Esophagus muscularis mucosa (tissue), 4 donors: ENCODE data around the gene EARS2. TPM values are rescaled to one million over a fixed set of nuclear protein-coding genes. Genes with fewer than 3 reads are reported as not detected.
A peak's percentile ranks its signal among the peaks of the same experiment; 100 is the strongest.

ENCODE experiments used
- DNase-seq: peaks from one replicate; pipeline ENCODE4 v3.0.0-alpha.2; 2017; ENCODE audit errors: extremely low spot score
- H3K27ac ChIP-seq, 4 donors: fragments of 200-600 bp; sonication (generic); replicated peaks in 1 of 4; 1 replicate in 3 of 4; 2 replicates in 1 of 4; pipeline ENCODE4 v1.5.1; 2016 to 2019; ENCODE audit warnings: mild to moderate bottlenecking in 1 of 4
- H3K27me3 ChIP-seq, 4 donors: fragments of 200-600 bp; sonication (generic); one replicate each; pipeline versions ENCODE4 v1.5.1 to v1.6.0; 2016 to 2019
- H3K36me3 ChIP-seq, 4 donors: fragments of 200-600 bp; sonication (generic); one replicate each; pipeline ENCODE4 v1.5.1; 2016 to 2019
- H3K4me1 ChIP-seq, 4 donors: fragments of 200-600 bp; sonication (generic); one replicate each; pipeline ENCODE4 v1.5.1; 2016 to 2019
- H3K4me3 ChIP-seq, 4 donors: fragments of 200-600 bp; sonication (generic); 1 replicate in 2 of 4; 2 replicates in 2 of 4; pipeline ENCODE4 v1.5.1; 2016 to 2019; ENCODE audit warnings: mild to moderate bottlenecking in 4 of 4, moderate library complexity in 1 of 4
- H3K9me3 ChIP-seq, 4 donors: fragments of 200-600 bp; sonication (generic); 1 replicate in 3 of 4; 2 replicates in 1 of 4; pipeline ENCODE4 v1.5.1; 2016 to 2019
- EP300 ChIP-seq: sonication (generic); formaldehyde crosslinking; IDR thresholded peaks from one replicate; pipeline ENCODE4 v1.6.1; 2017; ENCODE audit warnings: antibody characterized with exemption
- POLR2A ChIP-seq: fragments of 450-650 bp; IDR thresholded peaks from one replicate; pipeline ENCODE4 v1.6.1; 2017; ENCODE audit warnings: antibody characterized with exemption, moderate library complexity, mild to moderate bottlenecking, low read depth
- POLR2AphosphoS5 ChIP-seq, 2 donors: sonication (generic); formaldehyde crosslinking; IDR thresholded peaks; one replicate each; pipeline ENCODE4 v1.6.1; 2017; ENCODE audit warnings: antibody characterized with exemption in 2 of 2
- WGBS: methylation state at CpG from one replicate; pipeline ENCODE4 v1.1.5; 2018; 5-methylcytosine and 5-hydroxymethylcytosine counted together
- intact Hi-C: fragments of 100-400 bp; cut with DNase I; formaldehyde crosslinking; loops from one replicate; pipeline ENCODE4 v1.15.1; 2023
- total RNA-seq, 4 donors: library from RNA; depleted of rRNA; stranded (reverse); fragments of >200 nt; gene quantifications; one replicate each; pipeline versions ENCODE4 v1.1.0 to v1.2.1, GENCODE V29; 2016
- TF ChIP-seq, protein P1 (sequence below), 3 experiments: fragments of 200-600 bp in 2 of 3; fragments of 450-650 bp in 1 of 3; sonication (generic) in 2 of 3; IDR thresholded peaks; one replicate each; pipeline ENCODE4 v1.5.1; 2017 to 2019; ENCODE audit warnings: antibody characterized with exemption in 3 of 3, mild to moderate bottlenecking in 2 of 3, moderate library complexity in 1 of 3

Gene EARS2
- total RNA-seq, 4 donors from 2014 or later = 14.2 to 24.4 (median 18.2) TPM

DNA sequence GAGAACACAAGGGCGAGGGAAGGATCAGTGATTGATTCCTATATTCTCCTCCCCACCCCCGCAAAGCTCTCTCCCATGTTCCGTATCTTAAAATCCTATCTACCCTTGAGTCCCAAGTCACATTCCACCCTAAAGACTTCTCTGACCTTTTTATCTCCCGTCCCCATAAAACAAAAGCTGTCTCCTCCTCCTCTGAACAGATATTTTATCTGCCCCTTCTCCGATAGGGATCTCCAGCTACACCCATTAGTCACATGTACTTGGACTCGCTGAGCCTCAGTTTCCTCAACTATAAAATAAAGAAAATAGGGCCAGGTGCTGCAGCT is 59.6 kb downstream of the EARS2 start:
- TF ChIP-seq POLR2A (no peak), EP300 (no peak), POLR2AphosphoS5 (IDR thresholded peaks at IDR 0.05) (no peak)
- TF ChIP-seq, protein P1, sequence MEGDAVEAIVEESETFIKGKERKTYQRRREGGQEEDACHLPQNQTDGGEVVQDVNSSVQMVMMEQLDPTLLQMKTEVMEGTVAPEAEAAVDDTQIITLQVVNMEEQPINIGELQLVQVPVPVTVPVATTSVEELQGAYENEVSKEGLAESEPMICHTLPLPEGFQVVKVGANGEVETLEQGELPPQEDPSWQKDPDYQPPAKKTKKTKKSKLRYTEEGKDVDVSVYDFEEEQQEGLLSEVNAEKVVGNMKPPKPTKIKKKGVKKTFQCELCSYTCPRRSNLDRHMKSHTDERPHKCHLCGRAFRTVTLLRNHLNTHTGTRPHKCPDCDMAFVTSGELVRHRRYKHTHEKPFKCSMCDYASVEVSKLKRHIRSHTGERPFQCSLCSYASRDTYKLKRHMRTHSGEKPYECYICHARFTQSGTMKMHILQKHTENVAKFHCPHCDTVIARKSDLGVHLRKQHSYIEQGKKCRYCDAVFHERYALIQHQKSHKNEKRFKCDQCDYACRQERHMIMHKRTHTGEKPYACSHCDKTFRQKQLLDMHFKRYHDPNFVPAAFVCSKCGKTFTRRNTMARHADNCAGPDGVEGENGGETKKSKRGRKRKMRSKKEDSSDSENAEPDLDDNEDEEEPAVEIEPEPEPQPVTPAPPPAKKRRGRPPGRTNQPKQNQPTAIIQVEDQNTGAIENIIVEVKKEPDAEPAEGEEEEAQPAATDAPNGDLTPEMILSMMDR (IDR thresholded peaks at IDR 0.05) = no peak
- H3K9me3 ChIP-seq = no peaks in the 10 kb centered on the region
- no peak overlapping the region for H3K4me3 ChIP-seq
- 91% methylated on average over 6 of the region's 6 CpGs for WGBS
- intact Hi-C loops = no loop called here
- DNase-seq = no peak
- peak overlapping the region in 2 of 4 donors; percentile 36 to 39 for H3K27ac ChIP-seq
- peaks cover 30 to 54% (median 36%) of the 10 kb centered on the region in 4 donors for H3K4me1 ChIP-seq
- no peaks in the 10 kb centered on the region for H3K27me3 ChIP-seq
- peaks cover 21 to 42% (median 36%) of the 10 kb centered on the region in 4 donors for H3K36me3 ChIP-seq

DNA sequence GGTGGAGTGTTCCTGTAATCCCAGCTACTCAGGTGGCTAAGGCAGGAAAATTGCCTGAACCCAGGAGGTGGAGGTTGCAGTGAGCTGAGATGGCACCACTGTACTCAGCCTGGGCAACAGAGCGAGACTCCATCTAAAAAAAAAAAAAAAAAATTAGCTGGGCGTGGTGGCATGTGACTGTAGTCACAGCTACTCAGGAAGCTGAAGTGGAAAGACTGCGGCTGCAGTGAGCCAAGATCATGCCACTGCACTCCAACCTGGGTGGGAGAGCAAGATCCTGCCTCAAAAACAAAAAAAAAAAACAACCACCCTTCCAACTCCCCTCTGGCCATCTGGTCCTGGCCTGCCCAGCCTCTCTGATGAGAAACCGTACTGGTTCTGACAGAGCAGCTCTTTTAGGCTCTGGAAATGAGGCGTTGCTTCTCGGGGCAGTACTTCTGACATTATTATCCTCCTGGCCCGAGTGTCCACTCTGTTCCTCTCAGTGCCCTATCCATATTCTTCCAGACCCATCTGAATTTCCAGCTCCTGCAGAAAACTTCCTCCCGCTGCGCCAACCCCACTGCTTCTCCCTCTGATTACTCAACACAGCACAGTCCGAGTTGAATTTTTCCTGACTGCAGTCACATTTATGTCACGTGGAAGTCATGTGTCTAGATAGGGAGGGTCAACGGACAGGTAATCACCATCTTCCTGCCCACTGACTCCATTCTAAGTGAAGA is 60.2 kb downstream of the EARS2 start:
- H3K27me3 ChIP-seq = no peaks in the 10 kb centered on the region
- WGBS = 51% methylated on average over 12 of the region's 12 CpGs
- H3K27ac ChIP-seq = peak overlapping the region in 3 of 4 donors; percentile 20 to 39 (median 36)
- H3K4me3 ChIP-seq = no peak overlapping the region
- TF ChIP-seq POLR2A (no peak), EP300 (no peak)
- TF ChIP-seq, protein P1 (IDR thresholded peaks at IDR 0.05) = no peak
- no peaks in the 10 kb centered on the region for H3K9me3 ChIP-seq
- peaks cover 22 to 48% (median 39%) of the 10 kb centered on the region in 4 donors for H3K36me3 ChIP-seq
- H3K4me1 ChIP-seq = peaks cover 34 to 53% (median 41%) of the 10 kb centered on the region in 4 donors
- intact Hi-C loops = no loop called here
- no peak for DNase-seq

DNA sequence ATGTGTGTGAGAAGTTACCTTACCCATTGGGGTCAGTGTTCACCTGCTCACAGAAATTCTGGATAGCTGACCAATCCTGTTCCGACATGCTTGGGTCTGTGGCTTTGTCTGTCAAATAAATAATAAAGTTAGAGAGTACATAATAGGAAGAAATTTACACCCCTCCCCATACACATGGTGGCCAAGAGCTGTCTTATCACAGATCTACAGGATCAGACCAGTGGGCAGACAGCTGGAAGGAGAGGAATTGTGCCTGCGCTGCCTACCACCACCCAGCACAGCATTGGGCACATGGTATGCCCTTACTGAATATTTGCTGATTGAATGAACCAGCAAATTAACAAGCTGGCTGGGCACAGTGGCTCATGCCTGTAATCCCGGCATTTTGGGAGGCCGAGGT is 61.5 kb downstream of the EARS2 start:
- H3K9me3 ChIP-seq = no peaks in the 10 kb centered on the region
- intact Hi-C loops = no loop called here
- H3K4me1 ChIP-seq = peaks cover 34 to 51% (median 42%) of the 10 kb centered on the region in 4 donors
- H3K36me3 ChIP-seq = peaks cover 29 to 61% (median 51%) of the 10 kb centered on the region in 4 donors
- no peak overlapping the region for H3K4me3 ChIP-seq
- TF ChIP-seq EP300 (no peak), POLR2AphosphoS5 (IDR thresholded peaks at IDR 0.05) (no peak), POLR2A (no peak)
- TF ChIP-seq, protein P1 (IDR thresholded peaks at IDR 0.05) = no peak
- no peak for DNase-seq
- H3K27me3 ChIP-seq = no peaks in the 10 kb centered on the region
- no peak overlapping the region for H3K27ac ChIP-seq
- WGBS = 94% methylated on average over 4 of the region's 4 CpGs

DNA sequence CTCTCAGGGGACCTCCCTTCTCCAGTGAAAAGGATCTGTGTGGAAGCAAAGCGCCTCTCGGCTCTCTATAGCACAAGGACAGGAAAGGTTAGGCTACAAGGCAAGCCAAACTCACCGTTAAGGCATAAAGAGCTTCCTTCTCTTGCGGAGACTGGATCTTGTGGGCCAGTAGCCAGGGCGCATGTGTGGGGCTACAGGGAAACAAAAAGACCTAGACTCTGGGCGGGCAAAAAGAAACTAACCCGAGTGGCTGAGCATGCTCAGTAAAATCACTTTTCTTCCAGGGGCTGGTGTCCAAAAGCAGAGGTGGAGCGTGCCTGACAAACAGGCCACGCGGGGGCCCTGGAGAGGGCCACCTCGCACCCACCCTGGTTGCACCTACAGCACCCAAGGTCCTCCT is 63.0 kb downstream of the EARS2 start:
- intact Hi-C loops = no loop called here
- DNase-seq = no peak
- Histone ChIP-seq H3K4me3 (no peak overlapping the region), H3K36me3 (peaks cover 41 to 76% (median 63%) of the 10 kb centered on the region in 4 donors), H3K9me3 (no peaks in the 10 kb centered on the region), H3K4me1 (peaks cover 30 to 38% (median 36%) of the 10 kb centered on the region in 4 donors), H3K27ac (no peak overlapping the region), H3K27me3 (no peaks in the 10 kb centered on the region)
- 89% methylated on average over 11 of the region's 11 CpGs for WGBS
- no peak for TF ChIP-seq POLR2A
- TF ChIP-seq, protein P1 (IDR thresholded peaks at IDR 0.05) = no peak
- TF ChIP-seq POLR2AphosphoS5 (IDR thresholded peaks at IDR 0.05) = no peak
- TF ChIP-seq EP300 = no peak
